HEK293 (cell line): Measurements from ENCODE around the gene TBCCD1.
"Not testable (repeated sequence)": the region's sequence is repeated elsewhere in the genome, so short reads cannot be mapped to it uniquely, and the experiment has no call there.

ENCODE experiments used
- CTCF ChIA-PET: fragments of 350-600 bp; formaldehyde crosslinking; extraction: SDS; loops from one replicate; lab custom pipeline; 2021; ENCODE audit warnings: antibody characterized with exemption; lab: Yijun Ruan, JAX
- POLR2A ChIA-PET: fragments of 300-600 bp; formaldehyde crosslinking; extraction: SDS; loops from one replicate; lab custom pipeline; 2020; ENCODE audit warnings: antibody characterized with exemption, inconsistent platforms; lab: Yijun Ruan, JAX
- H3K27ac ChIP-seq: fragments of 200-500 bp; sonication (Bioruptor generic); 2 replicates; pipeline ENCODE4 v1.5.1; 2014; ENCODE audit warnings: low read depth, low read length, control low read depth, inconsistent platforms; ENCODE audit errors: extremely low read depth
- H3K36me3 ChIP-seq, 2 experiments: fragments of 200-500 bp in 1 of 2; sonication (Bioruptor generic) in 1 of 2; 1 replicate in 1 of 2; 2 replicates in 1 of 2; pipeline ENCODE4 v1.5.1; 2014 to 2017; ENCODE audit warnings: inconsistent platforms in 2 of 2, low read length in 2 of 2; ENCODE audit not compliant: control insufficient read depth in 2 of 2, insufficient read depth in 1 of 2
- H3K4me1 ChIP-seq: fragments of 200-500 bp; sonication (Bioruptor generic); 2 replicates; pipeline ENCODE4 v1.5.1; 2014; ENCODE audit warnings: mild to moderate bottlenecking, low read length, inconsistent platforms; ENCODE audit not compliant: control insufficient read depth, insufficient read depth
- H3K4me3 ChIP-seq: 2 replicates; pipeline ENCODE4 v1.5.1; 2011; ENCODE audit warnings: low read depth, mild to moderate bottlenecking, control low read depth, low read length, moderate library complexity
- H3K9me3 ChIP-seq: fragments of 200-500 bp; sonication (Bioruptor generic); 2 replicates; pipeline ENCODE4 v1.5.1; 2014; ENCODE audit warnings: low read depth, low read length, inconsistent platforms; ENCODE audit not compliant: control insufficient read depth, insufficient read depth
- AEBP2 ChIP-seq: fragments of 450-650 bp; formaldehyde crosslinking; IDR thresholded peaks from 2 replicates; pipeline ENCODE4 v1.5.1; 2016; ENCODE audit warnings: missing biosample characterization, missing genetic modification characterization, borderline replicate concordance
- GLI2 ChIP-seq: fragments of 450-650 bp; formaldehyde crosslinking; IDR thresholded peaks from 2 replicates; pipeline ENCODE4; 2017; ENCODE audit warnings: missing biosample characterization, missing genetic modification characterization, low read depth, borderline replicate concordance
- KLF1 ChIP-seq: fragments of 450-650 bp; formaldehyde crosslinking; IDR thresholded peaks from 2 replicates; pipeline ENCODE4 v1.5.1; 2016; ENCODE audit warnings: missing biosample characterization, missing genetic modification characterization
- SP3 ChIP-seq: fragments of 450-650 bp; formaldehyde crosslinking; IDR thresholded peaks from 2 replicates; pipeline ENCODE4 v1.5.1; 2016; ENCODE audit warnings: missing biosample characterization, missing genetic modification characterization
- ZBTB17 ChIP-seq: fragments of 450-650 bp; formaldehyde crosslinking; IDR thresholded peaks from 2 replicates; pipeline ENCODE4 v1.5.1; 2016; ENCODE audit warnings: missing biosample characterization, missing genetic modification characterization
- ZBTB21 ChIP-seq: fragments of 450-650 bp; formaldehyde crosslinking; IDR thresholded peaks from 2 replicates; pipeline ENCODE4 v1.5.1; 2017; ENCODE audit warnings: missing biosample characterization, missing genetic modification characterization
- ZFP3 ChIP-seq: fragments of 450-650 bp; formaldehyde crosslinking; IDR thresholded peaks from 2 replicates; pipeline ENCODE4 v1.5.1; 2016; ENCODE audit warnings: low read depth, missing biosample characterization, missing genetic modification characterization
- ZNF211 ChIP-seq: fragments of 450-650 bp; formaldehyde crosslinking; IDR thresholded peaks from 2 replicates; pipeline ENCODE4 v1.5.1; 2016; ENCODE audit warnings: low read depth, missing biosample characterization, missing genetic modification characterization
- ZNF311 ChIP-seq: fragments of 450-650 bp; formaldehyde crosslinking; IDR thresholded peaks from 2 replicates; pipeline ENCODE4 v1.5.1; 2017; ENCODE audit warnings: missing biosample characterization, missing genetic modification characterization, borderline replicate concordance
- ZNF394 ChIP-seq: fragments of 450-650 bp; formaldehyde crosslinking; IDR thresholded peaks from 2 replicates; pipeline ENCODE4 v1.5.1; 2016; ENCODE audit warnings: missing biosample characterization, missing genetic modification characterization, mild to moderate bottlenecking, moderate library complexity, borderline replicate concordance
- ZNF433 ChIP-seq: fragments of 450-650 bp; formaldehyde crosslinking; IDR thresholded peaks from 2 replicates; pipeline ENCODE4 v1.5.1; 2016; ENCODE audit warnings: missing biosample characterization, missing genetic modification characterization, low read depth
- ZNF600 ChIP-seq: fragments of 450-650 bp; formaldehyde crosslinking; IDR thresholded peaks from 2 replicates; pipeline ENCODE4 v1.5.1; 2016; ENCODE audit warnings: missing biosample characterization, missing genetic modification characterization
- ZNF623 ChIP-seq: fragments of 450-650 bp; formaldehyde crosslinking; IDR thresholded peaks from 2 replicates; pipeline ENCODE4 v1.5.1; 2016; ENCODE audit warnings: missing biosample characterization, missing genetic modification characterization
- ZNF654 ChIP-seq: fragments of 450-650 bp; formaldehyde crosslinking; IDR thresholded peaks from 2 replicates; pipeline ENCODE4 v1.5.1; 2016; ENCODE audit warnings: low read depth, missing biosample characterization, missing genetic modification characterization
- ZNF692 ChIP-seq: fragments of 450-650 bp; formaldehyde crosslinking; IDR thresholded peaks from 2 replicates; pipeline ENCODE4 v1.5.1; 2016; ENCODE audit warnings: missing biosample characterization, missing genetic modification characterization
- ZSCAN4 ChIP-seq: fragments of 450-650 bp; formaldehyde crosslinking; IDR thresholded peaks from 2 replicates; pipeline ENCODE4 v1.5.1; 2017; ENCODE audit warnings: missing biosample characterization, missing genetic modification characterization
- TF ChIP-seq, protein P1 (sequence below): fragments of 450-650 bp; formaldehyde crosslinking; IDR thresholded peaks from 2 replicates; pipeline ENCODE4 v1.5.1; 2016; ENCODE audit warnings: missing biosample characterization, missing genetic modification characterization

TBCCD1 gene

DNA sequence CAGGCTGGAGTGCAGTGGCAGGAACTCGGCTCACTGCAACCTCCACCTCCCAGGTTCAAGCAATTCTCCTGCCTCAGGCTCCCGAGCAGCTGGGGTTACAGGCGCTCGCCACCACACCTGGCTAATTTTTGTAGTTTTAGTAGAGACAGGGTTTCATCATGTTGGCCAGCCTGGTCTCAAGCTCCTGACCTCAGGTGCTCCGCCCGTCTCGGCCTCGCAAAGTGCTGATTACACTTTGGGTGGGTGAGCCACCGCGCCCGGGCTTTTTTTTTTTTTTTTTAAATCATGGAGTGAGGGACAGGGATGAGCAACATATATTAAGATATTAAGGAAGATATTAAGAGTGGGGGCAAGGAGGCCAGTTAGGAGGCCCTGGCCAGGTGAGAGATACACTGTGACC, 2.2 kb upstream of the TBCCD1 start:
- H3K27ac ChIP-seq = not testable (repeated sequence)
- CTCF ChIA-PET = interaction anchor here (0.6 to 3.0 kb wide), 4 partner anchors 45 to 411 kb away, joined by 3 to 9 read pairs (median 4); no protein-coding TSS in a partner anchor
- POLR2A ChIA-PET = interaction anchor here (1.0 to 3.3 kb wide), 2 partner anchors 33 to 215 kb away, joined by 4 to 33 read pairs; partner anchors contain the start of gene EIF4A2
- peaks cover 0 to 25% of the 10 kb centered on the region in 2 experiments for H3K36me3 ChIP-seq
- TF ChIP-seq ZNF394 (tag by site-specific recombination) (0 out of 2 replicates have a peak, but pooled peaks have one; percentile 19), KLF1 (tag by site-specific recombination) (peak; percentile 81)
- TF ChIP-seq, all 188 proteins: peak for 2; not testable (repeated sequence) for 186
- H3K4me3 ChIP-seq = peak overlapping the region; percentile 77
- H3K9me3 ChIP-seq, H3K4me1 ChIP-seq: not testable (repeated sequence)

- peaks cover 0 to 20% of the 10 kb centered on the region in 2 experiments; a peak in 1 of 3 replicates for H3K36me3 ChIP-seq
- H3K27ac ChIP-seq = peak overlapping the region; percentile 68; the same call in 1 of the 2 replicates
- ChIA-PET POLR2A (interaction anchor here (1.3 to 1.4 kb wide), 2 partner anchors 50 to 217 kb away, joined by 3 read pairs; partner anchors contain the start of gene EIF4A2), CTCF (no interaction called here)
- no peak for TF ChIP-seq ZNF654 (tag by site-specific recombination)
- TF ChIP-seq, protein P1, sequence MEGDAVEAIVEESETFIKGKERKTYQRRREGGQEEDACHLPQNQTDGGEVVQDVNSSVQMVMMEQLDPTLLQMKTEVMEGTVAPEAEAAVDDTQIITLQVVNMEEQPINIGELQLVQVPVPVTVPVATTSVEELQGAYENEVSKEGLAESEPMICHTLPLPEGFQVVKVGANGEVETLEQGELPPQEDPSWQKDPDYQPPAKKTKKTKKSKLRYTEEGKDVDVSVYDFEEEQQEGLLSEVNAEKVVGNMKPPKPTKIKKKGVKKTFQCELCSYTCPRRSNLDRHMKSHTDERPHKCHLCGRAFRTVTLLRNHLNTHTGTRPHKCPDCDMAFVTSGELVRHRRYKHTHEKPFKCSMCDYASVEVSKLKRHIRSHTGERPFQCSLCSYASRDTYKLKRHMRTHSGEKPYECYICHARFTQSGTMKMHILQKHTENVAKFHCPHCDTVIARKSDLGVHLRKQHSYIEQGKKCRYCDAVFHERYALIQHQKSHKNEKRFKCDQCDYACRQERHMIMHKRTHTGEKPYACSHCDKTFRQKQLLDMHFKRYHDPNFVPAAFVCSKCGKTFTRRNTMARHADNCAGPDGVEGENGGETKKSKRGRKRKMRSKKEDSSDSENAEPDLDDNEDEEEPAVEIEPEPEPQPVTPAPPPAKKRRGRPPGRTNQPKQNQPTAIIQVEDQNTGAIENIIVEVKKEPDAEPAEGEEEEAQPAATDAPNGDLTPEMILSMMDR (tag by site-specific recombination) = peak; percentile 15; the same call in 1 of the 2 replicates
- 0 out of 2 replicates have a peak, but pooled peaks have one; percentile 11 for TF ChIP-seq ZBTB17
- peak overlapping the region; percentile 71 for H3K4me3 ChIP-seq
- H3K9me3 ChIP-seq = no peaks in the 10 kb centered on the region
- no peaks in the 10 kb centered on the region for H3K4me1 ChIP-seq
These were observed 417 bp downstream of the TBCCD1 start for GRCh38 chr3:186566772-186567071.

DNA sequence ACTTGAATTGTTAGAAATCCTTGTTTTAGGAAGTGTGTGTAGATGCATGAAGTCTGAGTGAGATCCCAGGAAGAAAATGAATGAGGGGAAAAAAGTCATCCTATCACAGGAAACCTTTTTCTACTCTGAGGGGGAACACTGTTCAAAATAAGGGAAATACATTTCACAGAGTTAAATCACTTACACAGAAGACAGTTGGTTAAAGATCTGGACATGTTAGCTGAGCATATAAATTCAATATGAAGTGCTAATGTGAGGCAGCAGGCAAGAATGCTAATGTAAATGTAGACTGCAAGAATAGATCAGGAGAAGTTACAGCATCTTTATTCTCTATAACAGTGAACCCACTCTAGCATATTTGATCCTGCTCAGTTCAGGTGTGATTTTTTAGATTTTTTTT, 2.6 kb downstream of the TBCCD1 start:
- no peaks in the 10 kb centered on the region for H3K9me3 ChIP-seq
- H3K4me3 ChIP-seq = no peak overlapping the region
- ChIA-PET CTCF (interaction anchor here (0.7 kb wide), 2 partner anchors 151 to 303 kb away, joined by 3 read pairs; no protein-coding TSS in a partner anchor), POLR2A (no interaction called here)
- no peak overlapping the region for H3K27ac ChIP-seq
- no peaks in the 10 kb centered on the region for H3K4me1 ChIP-seq
- TF ChIP-seq ZNF600 = no peak
- TF ChIP-seq ZNF623 (tag by site-specific recombination) = no peak
- TF ChIP-seq ZNF692 = no peak
- no peak for TF ChIP-seq ZFP3 (tag by site-specific recombination)
- no peak for TF ChIP-seq ZBTB21
- no peak for TF ChIP-seq AEBP2 (tag by site-specific recombination)
- no peak for TF ChIP-seq SP3 (tag by site-specific recombination)
- TF ChIP-seq ZNF433 (tag by site-specific recombination) = no peak
- no peak for TF ChIP-seq GLI2 (tag by site-specific recombination)
- TF ChIP-seq ZNF211 (tag by site-specific recombination) = no peak
- no peak for TF ChIP-seq ZNF311 (tag by site-specific recombination)
- TF ChIP-seq ZSCAN4 (tag by site-specific recombination) = no peak
- H3K36me3 ChIP-seq = peaks cover 0 to 23% of the 10 kb centered on the region in 2 experiments; a peak in 1 of 3 replicates
